GM12892 (cell line): ENCODE data around the gene CPA1.

Experiments used
- POLR2A ChIP-seq: IDR thresholded peaks from 2 replicates; pipeline ENCODE4 v1.6.1; 2011; ENCODE audit warnings: low read depth, low read length, control low read depth
- POLR2AphosphoS5 ChIP-seq: IDR thresholded peaks from 2 replicates; pipeline ENCODE4 v1.6.1; 2011; ENCODE audit warnings: low read depth, low read length, control low read depth
- TAF1 ChIP-seq: IDR thresholded peaks from 2 replicates; pipeline ENCODE4 v1.6.1; 2011; ENCODE audit warnings: low read depth, mild to moderate bottlenecking, control low read depth, low read length, borderline replicate concordance

- TF ChIP-seq TAF1 (no peak), POLR2AphosphoS5 (no peak), POLR2A (no peak)
Observed at GRCh38 chr7:130356876-130357611, 23.2 kb upstream of the CPA1 start.
